HG03045 (cell line): Measurements from ENCODE around the gene CYFIP2.
"Not testable (repeated sequence)": the region's sequence is repeated elsewhere in the genome, so short reads cannot be mapped to it uniquely, and the experiment has no call there.

Source experiments
- ATAC-seq: cut with Tn5 transposase; IDR thresholded peaks from one replicate; pipeline ENCODE4 v1.9.1; 2021; ENCODE audit warnings: mild to moderate bottlenecking, moderate library complexity; ENCODE audit not compliant: unreplicated experiment

Gene CYFIP2

DNA sequence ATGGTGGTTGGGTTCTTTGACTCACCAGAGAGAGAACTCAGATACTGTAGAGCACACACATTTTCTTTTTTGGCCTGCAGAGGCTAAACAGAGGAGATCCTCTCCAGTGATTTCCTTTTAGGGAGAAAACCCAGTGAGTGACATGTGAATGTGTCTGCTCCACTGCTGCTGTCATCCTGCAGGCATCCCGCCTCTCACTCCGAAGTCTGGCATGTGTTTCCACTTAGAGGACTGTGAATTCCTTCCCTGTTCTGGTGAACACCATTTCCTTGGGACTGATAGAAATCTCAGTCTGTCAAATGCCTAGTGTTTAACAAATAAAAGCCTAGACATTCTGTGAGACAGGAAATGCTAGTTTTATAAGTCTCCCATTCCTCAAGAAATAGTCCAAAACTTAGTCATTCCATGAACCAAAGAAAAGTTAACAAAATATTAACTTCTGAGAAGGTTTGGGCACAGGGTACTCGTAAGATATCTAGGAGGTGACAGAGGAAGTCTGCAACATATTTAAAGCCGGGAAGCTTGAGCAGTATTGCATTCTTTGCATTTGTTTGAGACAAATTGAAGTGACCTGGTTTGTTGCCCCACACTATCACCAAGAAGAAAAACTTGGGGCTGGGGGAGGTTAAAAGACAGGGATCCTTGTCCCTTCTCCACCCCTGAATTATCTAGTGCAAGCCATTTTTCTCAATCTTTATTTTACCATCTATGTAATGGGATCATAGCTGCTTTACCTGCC is 119.2 kb downstream of the CYFIP2 start:
- no peak for ATAC-seq

DNA sequence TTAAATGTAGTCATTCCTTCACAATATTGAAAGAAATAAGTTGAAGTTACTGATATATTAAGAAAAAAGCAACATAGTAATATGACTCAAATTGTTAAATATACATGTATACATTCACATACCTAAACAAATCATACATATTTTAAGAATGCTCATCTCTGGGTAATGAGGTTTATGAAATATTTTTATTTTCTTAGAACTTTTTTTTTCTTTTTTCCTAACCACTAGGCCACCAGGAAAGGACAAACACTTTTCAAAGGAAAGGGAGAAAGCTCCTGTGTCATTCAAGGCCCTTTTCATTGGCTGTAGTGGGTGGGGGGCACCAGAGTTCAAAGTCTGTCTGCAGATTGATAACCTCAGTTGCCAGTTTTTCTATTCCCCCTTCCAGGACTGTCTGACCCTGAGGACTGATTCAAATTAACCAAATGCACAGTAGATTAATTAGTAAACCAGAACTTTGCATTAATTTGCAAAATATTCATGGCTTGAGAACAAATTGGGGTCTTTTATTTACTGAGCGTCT is 121.2 kb downstream of the CYFIP2 start:
- no peak for ATAC-seq

DNA sequence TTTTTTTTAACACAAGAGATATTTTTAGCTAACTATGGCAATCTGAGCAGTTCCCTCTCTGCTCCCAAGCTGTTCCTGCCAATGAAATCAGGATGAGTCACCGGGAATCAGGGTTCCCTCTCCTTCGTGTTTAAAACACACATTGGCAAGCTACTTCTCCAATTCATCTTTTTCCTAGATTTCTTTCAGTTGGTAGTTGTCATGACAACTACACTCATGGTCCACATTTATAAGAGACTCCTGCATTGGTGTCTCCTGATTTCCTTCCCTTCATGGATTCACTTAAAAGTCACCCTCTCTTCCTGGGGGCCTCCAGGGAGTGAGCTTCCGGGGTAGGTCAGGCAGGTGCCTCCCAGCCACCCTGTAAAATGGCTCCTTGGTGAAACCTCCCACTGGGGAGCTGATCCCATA is 121.8 kb downstream of the CYFIP2 start:
- no peak for ATAC-seq

DNA sequence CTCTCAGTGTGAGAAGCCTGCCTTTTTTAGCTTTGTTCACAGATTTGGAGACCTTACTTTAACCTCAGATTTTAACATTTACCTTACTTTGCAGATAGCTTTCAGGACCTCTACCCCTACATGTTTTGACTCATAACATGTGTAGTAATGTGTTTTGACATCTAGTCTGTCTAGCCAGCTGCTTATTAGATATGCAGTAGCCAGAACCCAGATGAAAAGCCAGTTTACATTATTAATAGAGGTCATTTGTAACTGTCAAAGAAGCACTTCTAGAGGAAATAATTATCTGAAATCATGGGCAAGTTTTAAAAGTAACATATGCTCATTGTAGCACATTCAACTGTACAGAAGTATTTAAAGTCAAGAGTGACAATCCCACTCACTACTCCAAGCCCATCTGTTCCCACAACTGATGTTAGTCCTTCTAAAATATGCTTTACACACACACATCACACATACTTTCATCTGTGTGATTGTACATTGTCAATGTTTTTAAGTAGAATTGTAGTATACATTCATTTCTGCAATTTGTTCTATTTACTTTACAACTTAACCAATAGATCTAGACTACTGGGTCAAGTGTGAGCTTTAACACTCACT is 122.3 kb downstream of the CYFIP2 start:
- no peak for ATAC-seq

DNA sequence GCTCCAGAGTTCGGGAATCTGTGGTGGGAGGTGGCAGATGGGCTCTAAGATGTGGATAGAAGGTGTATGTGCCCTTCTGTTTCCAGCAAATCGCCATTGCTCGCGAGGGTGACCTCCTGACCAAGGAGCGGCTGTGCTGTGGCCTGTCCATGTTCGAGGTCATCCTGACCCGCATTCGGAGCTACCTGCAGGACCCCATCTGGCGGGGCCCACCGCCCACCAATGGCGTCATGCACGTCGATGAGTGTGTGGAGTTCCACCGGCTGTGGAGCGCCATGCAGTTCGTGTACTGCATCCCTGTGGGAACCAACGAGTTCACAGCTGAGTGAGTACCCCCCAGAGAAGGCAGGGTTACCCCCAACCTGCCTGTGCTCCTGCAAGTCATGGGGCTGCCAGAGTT is 123.2 kb downstream of the CYFIP2 start:
- no peak for ATAC-seq

DNA sequence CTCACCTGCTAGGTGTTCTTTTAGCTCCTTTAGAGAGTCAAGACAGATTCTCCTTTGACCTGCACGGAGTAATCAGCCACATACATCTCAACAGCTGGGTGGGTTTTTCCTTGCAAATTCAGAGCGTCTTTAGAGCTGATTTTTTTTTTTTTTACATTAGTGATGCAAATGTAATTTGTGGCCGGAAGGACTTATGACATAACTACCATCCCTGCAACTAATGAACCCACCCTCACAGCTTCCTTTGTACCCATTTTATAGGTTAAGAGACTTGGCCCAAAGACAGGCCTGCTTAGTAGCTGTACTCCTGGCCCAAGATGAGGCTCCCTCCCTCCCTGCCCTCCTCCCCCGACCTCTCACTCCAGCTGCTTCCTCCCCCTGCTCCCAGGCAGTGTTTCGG is 124.2 kb downstream of the CYFIP2 start:
- no peak for ATAC-seq

DNA sequence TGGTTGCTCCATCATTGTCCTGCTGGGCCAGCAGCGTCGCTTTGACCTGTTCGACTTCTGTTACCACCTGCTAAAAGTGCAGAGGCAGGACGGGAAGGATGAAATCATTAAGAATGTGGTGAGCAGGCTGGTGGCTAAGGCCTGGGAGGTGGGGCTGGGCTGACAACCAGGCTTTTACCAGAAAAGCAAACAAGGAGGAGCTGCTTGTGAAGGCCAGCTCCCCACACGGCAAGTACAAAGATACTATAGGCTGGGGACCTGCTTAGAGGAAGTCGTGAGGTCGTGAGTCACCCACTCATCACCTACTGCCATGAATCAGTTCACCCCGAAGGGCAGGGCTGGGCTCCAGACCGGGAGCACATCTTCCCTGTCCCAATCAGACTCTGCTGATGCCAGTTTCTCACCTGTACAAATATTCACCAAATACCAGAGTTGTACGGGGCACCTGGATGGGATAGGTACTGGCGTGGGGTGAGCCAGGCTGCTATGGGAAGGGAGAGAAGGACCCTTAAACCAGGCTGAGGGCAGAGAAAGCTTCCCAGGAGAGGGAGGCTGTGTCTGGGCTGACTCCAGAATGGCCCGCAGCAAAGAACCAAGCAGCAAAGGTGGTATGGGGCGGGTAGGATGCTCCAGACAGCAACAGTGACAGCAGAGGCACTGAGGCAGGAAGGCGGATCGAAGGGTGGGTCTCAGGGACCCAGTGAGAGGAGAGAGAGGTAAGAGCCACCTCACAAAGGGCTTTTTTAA is 124.8 kb downstream of the CYFIP2 start:
- no peak for ATAC-seq

DNA sequence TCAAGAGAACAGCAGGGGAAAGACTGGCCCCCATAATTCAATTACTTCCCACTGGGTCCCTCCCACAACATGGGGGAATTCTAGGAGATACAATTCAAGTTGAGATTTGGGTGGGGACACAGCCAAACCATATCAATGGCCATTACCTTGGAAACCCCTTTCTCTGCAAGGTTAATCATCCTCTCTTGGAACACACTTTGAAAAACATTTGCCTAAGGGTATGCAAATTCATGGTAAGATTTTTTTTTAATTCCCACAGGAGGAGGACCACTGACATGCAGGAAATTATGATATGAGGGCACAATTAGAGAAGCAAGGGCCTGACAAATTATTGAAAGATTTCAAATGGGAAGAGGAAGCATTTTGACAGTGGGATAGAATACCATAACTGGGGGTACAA is 132.4 kb downstream of the CYFIP2 start:
- no peak for ATAC-seq

DNA sequence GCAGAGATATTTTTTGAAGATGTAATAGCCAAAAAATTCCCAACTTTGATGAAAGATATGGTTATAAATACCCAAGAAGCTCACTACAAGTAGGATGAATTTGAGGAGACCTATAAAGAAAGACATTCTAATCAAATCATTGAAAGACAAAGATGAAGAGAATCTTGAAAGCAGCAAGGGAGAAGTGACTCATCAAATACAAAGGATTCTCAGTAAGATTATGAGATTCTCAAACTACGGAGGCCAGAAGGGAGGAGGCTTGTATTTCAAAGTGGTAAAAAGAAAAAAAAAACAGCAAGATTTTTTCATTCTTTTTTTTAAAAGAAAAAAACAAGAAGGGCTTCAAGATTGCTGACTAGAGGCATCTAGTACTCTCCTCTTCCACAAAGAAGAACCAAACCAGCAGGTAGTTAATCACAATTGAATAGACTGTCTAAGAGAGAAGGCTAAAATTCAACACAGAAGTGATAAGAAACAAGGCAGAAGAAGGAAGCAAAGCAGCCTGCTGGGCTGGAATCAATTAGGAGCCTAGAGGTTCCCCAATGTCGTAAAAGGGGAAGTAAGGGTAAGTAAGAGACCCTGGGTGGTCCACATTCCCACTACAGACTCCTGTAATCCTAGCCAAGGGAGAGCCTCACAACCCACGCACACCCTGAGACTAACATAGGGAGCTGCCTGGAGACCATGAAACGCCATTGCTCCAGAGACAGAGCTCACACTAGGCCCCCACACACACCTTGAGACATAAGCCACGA is 135.0 kb downstream of the CYFIP2 start:
- ATAC-seq = no peak

DNA sequence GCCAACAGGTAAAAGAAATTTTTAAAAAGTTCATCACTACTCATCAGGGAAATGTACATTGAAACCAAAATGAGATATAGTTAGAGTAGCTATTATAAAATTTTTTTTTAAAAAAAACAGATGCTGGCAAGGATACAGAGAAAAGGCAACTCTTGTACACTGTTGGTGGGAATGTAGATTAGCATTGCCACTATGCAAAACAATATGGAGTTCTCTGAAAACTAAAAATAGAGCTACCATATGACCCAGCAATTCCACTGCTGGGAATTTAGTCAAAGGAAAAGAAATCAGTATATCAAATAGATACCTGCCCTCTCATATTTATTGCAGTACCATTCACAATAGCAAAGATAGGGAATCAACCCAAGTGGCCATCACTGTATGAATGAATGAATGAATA is 149.9 kb downstream of the CYFIP2 start:
- ATAC-seq = no peak

DNA sequence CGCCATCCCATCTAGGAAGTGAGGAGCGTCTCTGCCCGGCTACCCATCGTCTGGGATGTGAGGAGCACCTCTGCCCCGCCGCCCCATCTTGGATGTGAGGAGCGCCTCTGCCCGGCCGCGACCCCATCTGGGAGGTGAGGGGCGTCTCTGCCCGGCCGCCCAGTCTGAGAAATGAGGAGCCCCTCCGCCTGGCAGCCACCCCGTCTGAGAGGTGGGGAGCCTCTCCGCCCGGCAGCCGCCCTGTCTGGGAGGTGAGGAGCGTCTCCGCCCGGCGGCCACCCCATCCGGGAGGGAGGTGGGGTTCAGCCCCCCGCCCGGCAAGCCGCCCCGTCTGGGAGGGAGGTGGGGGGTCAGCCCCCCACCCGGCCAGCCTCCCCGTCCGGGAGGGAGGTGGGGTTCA is 153.6 kb downstream of the CYFIP2 start:
- ATAC-seq = not testable (repeated sequence)

DNA sequence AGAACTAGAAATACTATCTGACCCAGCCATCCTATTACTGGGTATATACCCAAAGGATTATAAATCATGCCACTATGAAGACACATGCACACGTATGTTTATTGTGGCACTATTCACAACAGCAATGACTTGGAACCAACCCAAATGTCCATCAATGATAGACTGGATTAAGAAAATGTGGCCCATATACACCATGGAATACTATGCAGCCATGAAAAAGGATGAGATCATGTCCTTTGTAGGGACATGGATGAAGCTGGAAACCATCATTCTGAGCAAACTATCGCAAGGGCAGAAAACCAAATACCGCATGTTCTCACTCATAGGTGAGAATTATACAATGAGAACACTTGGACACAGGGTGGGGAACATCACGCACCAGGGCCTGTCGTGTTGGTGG is 164.0 kb downstream of the CYFIP2 start:
- not testable (repeated sequence) for ATAC-seq

DNA sequence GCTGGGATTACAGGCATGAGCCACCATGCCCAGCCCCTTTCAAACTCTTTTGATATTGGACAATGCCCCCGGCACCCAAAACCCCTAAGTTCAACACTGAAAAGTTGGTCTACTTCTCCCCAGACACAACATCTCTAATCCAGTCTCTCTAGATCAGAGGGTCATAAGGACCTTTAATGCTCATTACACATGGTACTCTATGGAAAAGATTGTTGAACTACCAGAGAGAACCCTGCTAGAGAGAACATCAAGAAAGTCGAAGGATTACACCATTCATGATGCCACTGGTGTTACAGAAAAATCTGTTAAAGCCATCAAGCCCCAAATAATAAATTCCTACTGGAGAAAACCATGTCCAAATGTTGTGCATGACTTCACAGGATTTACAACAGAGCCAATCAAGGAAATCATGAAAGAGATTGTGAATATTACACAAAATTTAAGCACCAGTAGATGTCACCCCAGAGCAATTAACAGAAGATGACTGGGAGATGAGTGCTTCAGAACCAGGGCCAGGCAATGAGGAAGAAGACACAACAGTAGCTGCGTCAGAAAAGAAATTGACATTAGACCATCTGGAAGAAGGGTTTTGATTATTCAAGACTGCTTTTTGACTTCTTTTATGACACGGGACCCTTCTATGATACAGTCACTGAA is 165.7 kb downstream of the CYFIP2 start:
- ATAC-seq = no peak

DNA sequence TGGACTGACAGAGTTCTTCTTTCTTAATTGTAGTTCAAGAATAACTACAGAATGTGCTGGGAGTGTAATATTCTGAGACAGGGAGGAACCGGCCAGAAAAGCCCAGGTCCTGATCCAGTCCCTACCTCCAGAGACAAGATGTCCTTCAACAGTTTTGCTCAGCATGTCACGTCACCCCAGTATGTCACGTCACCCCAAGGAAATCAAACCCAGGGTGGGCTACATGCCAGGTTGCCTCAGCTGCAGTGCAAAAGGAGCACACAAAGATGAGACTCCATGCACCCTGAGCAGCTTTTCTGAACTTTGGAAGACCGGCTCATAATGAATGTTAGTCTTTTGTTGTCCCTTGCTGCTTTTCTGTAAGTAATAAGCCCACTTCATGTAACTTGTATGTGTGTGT is 168.2 kb downstream of the CYFIP2 start:
- ATAC-seq = no peak

DNA sequence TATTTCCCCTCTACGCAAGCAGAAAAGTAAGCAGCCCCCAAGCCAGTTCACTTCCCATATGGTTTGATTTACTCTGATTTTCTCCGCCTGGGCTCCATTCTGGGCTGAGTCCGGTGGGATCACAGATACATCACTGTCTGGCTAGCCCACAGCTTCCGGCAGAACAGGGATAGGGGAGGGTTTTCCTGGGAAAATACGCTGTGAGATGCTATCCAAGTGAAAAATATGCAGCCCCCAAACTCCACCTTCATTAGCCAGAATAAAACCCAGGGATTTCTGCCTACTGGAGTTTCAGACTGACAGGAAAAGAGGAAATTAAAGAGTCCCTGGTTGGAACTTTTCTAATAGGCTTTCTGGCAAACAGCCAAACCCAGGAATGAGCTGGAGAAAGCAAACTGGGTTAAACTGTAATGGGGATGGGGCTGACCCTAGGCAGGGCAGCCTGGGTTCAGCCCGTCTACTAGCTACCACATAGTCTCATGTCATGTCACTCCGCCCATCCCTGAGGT is 177.2 kb downstream of the CYFIP2 start:
- no peak for ATAC-seq

DNA sequence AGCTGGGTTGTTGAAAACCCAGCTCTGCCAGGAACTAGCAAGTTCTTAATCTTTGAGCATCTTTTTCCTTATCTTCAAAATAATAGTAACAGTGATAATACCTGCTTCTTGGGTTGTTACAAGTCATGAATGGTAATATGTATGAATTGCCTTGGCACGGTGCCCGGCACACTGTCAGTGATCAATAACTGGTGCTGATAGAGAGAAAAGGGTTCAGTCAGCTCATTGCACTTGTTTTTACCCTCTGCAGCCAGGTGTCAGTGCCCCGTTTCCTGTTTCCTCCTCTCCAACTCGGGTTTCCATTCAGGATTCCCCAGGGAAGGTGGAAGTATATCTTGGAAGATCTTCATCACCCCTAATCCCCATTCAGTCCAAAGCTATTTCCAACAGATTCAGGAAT is 178.3 kb downstream of the CYFIP2 start:
- no peak for ATAC-seq
